Left ventricle myocardium inferior (tissue), 1 donor: Measurements from ENCODE around the gene ETV1. TPM values are rescaled to one million over a fixed set of nuclear protein-coding genes. Genes with fewer than 3 reads are reported as not detected.

Source experiments
- DNase-seq: peaks from one replicate; pipeline ENCODE4 v3.0.0-alpha.2; 2020
- H3K27ac ChIP-seq: fragments of 200-600 bp; replicated peaks from 2 replicates; pipeline ENCODE4 v1.8.0; 2021
- H3K27me3 ChIP-seq: fragments of 200-600 bp; 2 replicates; pipeline ENCODE4 v1.8.0; 2021; ENCODE audit warnings: low read depth
- H3K36me3 ChIP-seq: fragments of 200-600 bp; 2 replicates; pipeline ENCODE4 v1.8.0; 2021
- H3K4me1 ChIP-seq: fragments of 200-600 bp; 2 replicates; pipeline ENCODE4 v1.8.0; 2021
- H3K4me3 ChIP-seq: fragments of 200-600 bp; 2 replicates; pipeline ENCODE4 v1.8.0; 2021; ENCODE audit warnings: mild to moderate bottlenecking, moderate library complexity
- H3K9me3 ChIP-seq: fragments of 200-600 bp; replicated peaks from 2 replicates; pipeline ENCODE4 v1.8.0; 2021
- CTCF ChIP-seq: fragments of 200-600 bp; IDR thresholded peaks from 2 replicates; pipeline ENCODE4 v1.8.0; 2021; ENCODE audit warnings: antibody characterized with exemption, mild to moderate bottlenecking, borderline replicate concordance
- intact Hi-C: fragments of 100-400 bp; cut with micrococcal nuclease; formaldehyde crosslinking; loops from one replicate; pipeline ENCODE4 v1.11.0; 2022
- long read RNA-seq: library from polyadenylated mRNA; unstranded; transcript quantifications from one replicate; pipeline ENCODE4 v2.0.0, GENCODE V29; 2021
- total RNA-seq: library from RNA; stranded (reverse); fragmentation: NEBNext Ultra II Directional; extraction: Animal tissue kit (Norgen Biotek cat#: 25700); gene quantifications from one replicate; pipeline ENCODE4 v1.2.1, GENCODE V29; 2021
- donor health status: DM: no; HTN: yes; CAD: no; lungs with severe emphysema.

The ETV1 gene
- total RNA-seq, result 59.7 TPM
- long read RNA-seq, full-length matches to known transcripts, result 12 of 24 reads
- long read RNA-seq, partial matches to known transcripts, result 9 of 24 reads
- long read RNA-seq, other reads (novel, unspliced or antisense), result 3 of 24 reads

GRCh38 chr7:13989126-13989948, at the start of gene ETV1:
ETV1 (minus strand) TSS chr7:13989666; CDS start chr7:13989052, 614 bp downstream.
- TF ChIP-seq CTCF, result peak; percentile 48
- Histone ChIP-seq H3K4me3 (peak within 1 kb of the TSS; percentile 75), H3K9me3 (no peaks in the 10 kb centered on the region), H3K27me3 (no peaks in the 10 kb centered on the region), H3K36me3 (no peaks in the 10 kb centered on the region), H3K27ac (peak within 1 kb of the TSS; percentile 94), H3K4me1 (peaks cover 47% of the 10 kb centered on the region)
- DNase-seq, result peak; percentile 63
- intact Hi-C loops, result no loop called here

- Histone ChIP-seq H3K27me3 (no peaks in the 10 kb centered on the region), H3K4me3 (no peak overlapping the region), H3K4me1 (no peaks in the 10 kb centered on the region), H3K36me3 (no peaks in the 10 kb centered on the region), H3K27ac (no peak overlapping the region), H3K9me3 (peaks cover 5% of the 10 kb centered on the region)
- intact Hi-C loops, result no loop called here
- TF ChIP-seq CTCF, result no peak
- DNase-seq, result no peak
These were observed 34.9 kb upstream of the ETV1 start for GRCh38 chr7:14024406-14024805.

- Histone ChIP-seq H3K4me1 (no peaks in the 10 kb centered on the region), H3K27ac (no peak overlapping the region)
- intact Hi-C loops, result no loop called here
These were observed 34.4 kb upstream of the ETV1 start for GRCh38 chr7:14023838-14024237.

GRCh38 chr7:14023342-14023741, 33.9 kb upstream of the ETV1 start:
- DNase-seq, result no peak
- Histone ChIP-seq H3K4me1 (no peaks in the 10 kb centered on the region), H3K27me3 (no peaks in the 10 kb centered on the region), H3K9me3 (peaks cover 8% of the 10 kb centered on the region), H3K36me3 (no peaks in the 10 kb centered on the region), H3K27ac (no peak overlapping the region), H3K4me3 (no peak overlapping the region)
- intact Hi-C loops, result no loop called here
- no peak for TF ChIP-seq CTCF

More at GRCh38 chr7:14023838-14024237, 34.4 kb upstream of the ETV1 start:
- no peak for DNase-seq
- H3K27me3 ChIP-seq, result no peaks in the 10 kb centered on the region
- H3K36me3 ChIP-seq, result no peaks in the 10 kb centered on the region
- H3K4me3 ChIP-seq, result no peak overlapping the region
- TF ChIP-seq CTCF, result no peak
- H3K9me3 ChIP-seq, result peaks cover 8% of the 10 kb centered on the region

- no peak for TF ChIP-seq CTCF
- no peaks in the 10 kb centered on the region for H3K36me3 ChIP-seq
- H3K4me3 ChIP-seq, result no peak overlapping the region
- intact Hi-C loops, result no loop called here
- H3K27ac ChIP-seq, result no peak overlapping the region
- H3K9me3 ChIP-seq, result peaks cover 8% of the 10 kb centered on the region
- DNase-seq, result no peak
- no peaks in the 10 kb centered on the region for H3K4me1 ChIP-seq
- H3K27me3 ChIP-seq, result no peaks in the 10 kb centered on the region
These were observed 31.6 kb upstream of the ETV1 start for GRCh38 chr7:14021069-14021468.
